Mesenteric fat pad (tissue), 1 donor: ENCODE data around the gene BMI1. TPM values are rescaled to one million over a fixed set of nuclear protein-coding genes. Genes with fewer than 3 reads are reported as not detected.
A peak's percentile ranks its signal among the peaks of the same experiment; 100 is the strongest.

Experiments used
- DNase-seq: peaks from one replicate; pipeline ENCODE4 v3.0.0-alpha.2; 2020; ENCODE audit warnings: low spot score
- total RNA-seq: library from RNA; stranded (reverse); fragmentation: NEBNext Ultra II Directional; extraction: Animal tissue kit (Norgen Biotek cat#: 25700); gene quantifications from one replicate; pipeline ENCODE4 v1.2.1, GENCODE V29; 2021
- donor health status: DM: yes; HTN: yes; CAD: no.

Gene BMI1
- total RNA-seq, 1 donor from 2014 or later: 58.1 TPM

GRCh38 chr10:22319547-22319979 is 1.3 kb upstream of the BMI1 start:
- DNase-seq: no peak

GRCh38 chr10:22319980-22320558 is 830 bp upstream of the BMI1 start:
- no peak for DNase-seq

GRCh38 chr10:22321156-22321923 is 441 bp downstream of the BMI1 start:
- DNase-seq: no peak

- no peak for DNase-seq
These were observed 1.2 kb downstream of the BMI1 start for GRCh38 chr10:22321924-22322640.

- no peak for DNase-seq
These were observed 1.8 kb downstream of the BMI1 start for GRCh38 chr10:22322641-22323160.

DNA sequence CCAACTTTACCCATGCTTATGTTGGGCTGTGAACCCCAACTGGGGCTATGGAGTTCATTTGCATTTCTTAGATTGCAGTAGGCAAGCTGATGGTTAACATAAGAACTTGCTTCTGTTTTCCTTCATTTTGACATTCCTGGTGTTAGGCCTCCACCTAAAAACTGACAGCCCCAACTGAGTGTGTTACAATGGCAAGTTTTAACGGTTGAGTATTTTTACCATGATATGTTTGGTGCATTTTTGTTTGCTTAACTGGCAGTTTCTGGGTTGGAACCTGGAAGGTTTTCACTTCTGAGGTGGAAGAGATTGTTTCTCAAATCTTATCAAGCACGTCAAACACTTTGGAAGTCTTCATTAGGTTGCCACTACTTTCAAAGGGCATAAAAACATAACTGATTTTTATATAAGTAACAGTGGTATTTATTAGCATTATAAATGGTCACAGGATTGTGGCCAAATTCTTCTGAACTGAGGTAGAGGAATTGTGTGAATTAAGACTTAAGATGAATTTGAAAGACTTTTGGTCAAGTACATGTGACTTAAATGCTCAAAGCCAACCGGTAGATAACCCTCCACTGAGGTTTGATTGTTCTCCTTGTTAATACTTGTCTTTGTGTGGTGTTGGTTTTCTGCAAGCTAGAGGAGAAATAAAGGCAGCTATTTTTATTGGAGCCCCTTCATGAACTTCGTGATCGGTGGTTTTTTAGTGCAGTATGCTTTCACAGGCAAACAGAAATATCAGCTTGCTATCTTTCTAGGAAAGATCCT is 2.8 kb downstream of the BMI1 start:
- DNase-seq: no peak

DNA sequence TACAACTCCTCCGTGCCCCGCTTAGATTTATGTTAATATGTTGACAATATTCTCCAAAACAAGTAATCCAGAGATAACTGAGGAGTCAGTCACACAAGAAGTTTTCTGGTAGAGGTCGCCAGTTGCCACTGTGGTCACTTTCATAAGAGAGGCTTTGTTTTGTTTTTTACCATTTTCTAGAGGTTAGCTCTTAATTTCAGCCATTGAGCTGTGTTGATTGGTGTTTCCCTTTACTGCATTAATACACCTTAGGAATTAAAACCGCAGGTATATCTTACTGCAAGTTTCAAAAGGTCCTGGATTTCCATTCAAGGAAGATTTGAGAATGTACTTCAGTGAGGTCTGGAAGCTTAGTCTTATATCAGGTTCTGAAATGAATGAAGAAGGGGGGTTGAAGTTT is 3.5 kb downstream of the BMI1 start:
- DNase-seq: no peak

DNA sequence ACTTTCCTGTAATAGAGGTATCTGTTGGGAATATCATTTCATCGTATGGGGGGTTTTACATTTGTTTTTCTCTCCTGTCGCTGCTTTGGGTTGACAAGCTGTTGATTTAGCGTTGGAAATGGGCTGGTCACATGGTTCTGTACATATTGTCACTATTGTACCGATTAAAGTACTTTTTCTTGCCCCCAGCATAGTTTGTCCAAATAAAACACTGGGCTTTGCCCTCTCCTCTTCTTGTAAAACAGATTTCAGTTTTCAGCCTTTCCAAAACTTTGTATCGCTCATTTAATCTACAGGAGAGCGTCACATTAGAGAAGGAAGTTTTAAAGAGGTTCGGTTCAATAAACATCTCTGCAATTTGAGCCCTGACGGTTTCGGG is 4.0 kb downstream of the BMI1 start:
- DNase-seq: no peak

DNA sequence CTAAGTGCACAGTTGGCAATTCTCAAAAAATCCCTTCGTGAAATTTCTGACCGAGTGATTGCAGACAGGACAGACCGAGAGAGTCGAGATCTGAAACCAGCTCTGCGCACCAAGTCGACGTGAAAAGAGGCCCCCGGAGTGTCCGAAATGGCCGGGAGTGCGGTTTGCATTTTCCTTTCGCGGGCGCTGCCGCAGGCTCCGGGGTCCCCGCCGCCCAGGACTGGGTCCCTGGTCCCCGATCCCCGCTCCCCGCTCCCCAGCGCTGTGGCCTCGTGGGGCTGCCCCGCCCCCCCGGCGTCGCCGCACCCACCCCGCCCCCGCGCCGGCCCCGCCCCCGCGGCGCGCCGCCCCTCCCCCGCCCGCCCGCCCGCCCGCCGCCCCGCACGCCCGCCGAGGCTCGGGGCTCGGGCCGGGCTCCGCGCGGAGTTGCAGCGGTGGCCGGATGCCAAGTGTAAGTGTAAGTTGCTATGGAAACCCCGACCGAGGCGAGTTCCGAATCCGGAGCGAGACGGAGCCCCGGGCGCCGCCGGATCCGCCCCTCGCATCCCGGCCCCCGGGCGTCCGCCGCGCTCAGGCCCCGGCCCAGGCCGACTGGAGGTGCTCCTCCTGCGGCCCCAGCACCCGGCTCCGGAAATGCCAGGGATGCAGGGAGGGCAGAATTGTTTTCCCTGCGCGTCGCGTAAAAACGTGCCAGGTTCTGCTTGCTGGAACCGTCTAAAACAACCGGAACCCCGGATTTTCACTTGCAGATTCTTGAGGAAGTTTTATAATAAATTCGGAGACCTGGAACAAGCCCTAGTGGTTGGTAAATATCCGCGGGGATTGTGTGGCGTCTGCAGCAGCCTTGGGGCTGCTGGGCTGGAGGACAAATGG is 4.6 kb downstream of the BMI1 start:
- peak; percentile 93 for DNase-seq

GRCh38 chr10:22326145-22326702 is 5.3 kb downstream of the BMI1 start:
- DNase-seq: no peak

- DNase-seq: no peak
These were observed 8.3 kb downstream of the BMI1 start for GRCh38 chr10:22329150-22329549.

DNA sequence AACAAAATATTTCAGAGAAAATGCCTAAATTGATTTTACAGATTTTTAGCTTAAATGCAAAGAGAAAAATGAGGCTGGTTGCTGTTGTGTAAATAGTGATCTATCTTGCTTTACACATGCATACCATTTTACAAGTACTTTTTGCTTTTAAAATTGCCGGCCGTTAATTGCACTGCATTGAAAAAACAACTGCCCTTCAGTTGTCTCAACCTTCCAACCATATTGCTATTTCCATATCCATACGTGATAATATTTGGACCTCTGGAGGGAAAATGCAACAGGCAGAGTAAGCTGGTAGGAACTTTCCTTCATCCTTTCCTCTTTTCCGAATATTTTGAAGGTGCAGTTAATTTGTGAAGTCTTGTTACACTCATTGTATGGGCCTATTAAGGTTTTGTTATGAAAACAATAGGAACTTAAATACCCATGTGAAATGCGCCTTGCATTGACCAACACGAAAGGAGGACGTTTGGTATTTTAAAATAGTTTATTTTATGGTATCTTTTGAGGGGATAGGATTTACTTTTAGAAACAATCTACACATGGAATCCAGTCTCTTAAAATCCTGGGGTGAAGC is 11.3 kb downstream of the BMI1 start:
- no peak for DNase-seq

DNA sequence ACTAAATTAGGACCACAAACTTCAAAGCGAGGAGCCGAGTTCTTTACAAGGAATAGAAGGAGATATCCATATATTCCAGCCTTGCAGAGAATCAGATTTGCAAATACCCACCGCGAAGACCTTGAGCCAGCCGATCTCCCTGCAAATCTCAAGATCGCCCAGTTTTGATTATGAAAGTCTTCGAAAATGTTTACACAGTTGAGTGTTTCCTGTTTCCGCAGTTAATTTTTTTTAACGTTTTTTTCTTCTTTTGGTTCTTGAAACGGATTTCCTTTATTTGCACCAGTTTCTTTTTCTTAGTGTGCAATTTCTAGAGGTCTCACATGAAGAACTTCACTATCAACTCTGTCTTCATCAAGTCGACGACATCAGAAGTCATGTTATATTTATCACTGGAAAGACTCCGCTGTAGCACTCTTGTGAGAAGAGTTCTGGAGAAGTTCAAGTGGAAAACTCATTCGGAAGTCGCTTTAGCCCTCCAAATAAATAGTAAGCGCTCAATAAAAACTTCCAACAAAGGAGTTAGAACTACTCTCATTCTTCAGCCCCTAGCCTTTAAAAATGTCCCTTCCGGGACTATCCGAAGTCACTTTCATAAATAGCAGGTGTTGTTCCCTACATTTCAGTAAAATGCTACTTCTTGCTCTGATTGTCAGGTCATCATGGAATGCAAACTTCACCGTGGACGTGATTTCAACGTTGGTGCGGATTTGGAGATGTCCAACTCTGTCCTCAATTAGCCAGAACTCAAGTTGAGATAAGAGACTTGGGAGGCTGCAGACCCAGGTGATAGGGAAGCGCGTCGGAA is 12.5 kb downstream of the BMI1 start:
- DNase-seq: no peak

GRCh38 chr10:22333975-22334282 is 13.0 kb downstream of the BMI1 start:
- no peak for DNase-seq

DNA sequence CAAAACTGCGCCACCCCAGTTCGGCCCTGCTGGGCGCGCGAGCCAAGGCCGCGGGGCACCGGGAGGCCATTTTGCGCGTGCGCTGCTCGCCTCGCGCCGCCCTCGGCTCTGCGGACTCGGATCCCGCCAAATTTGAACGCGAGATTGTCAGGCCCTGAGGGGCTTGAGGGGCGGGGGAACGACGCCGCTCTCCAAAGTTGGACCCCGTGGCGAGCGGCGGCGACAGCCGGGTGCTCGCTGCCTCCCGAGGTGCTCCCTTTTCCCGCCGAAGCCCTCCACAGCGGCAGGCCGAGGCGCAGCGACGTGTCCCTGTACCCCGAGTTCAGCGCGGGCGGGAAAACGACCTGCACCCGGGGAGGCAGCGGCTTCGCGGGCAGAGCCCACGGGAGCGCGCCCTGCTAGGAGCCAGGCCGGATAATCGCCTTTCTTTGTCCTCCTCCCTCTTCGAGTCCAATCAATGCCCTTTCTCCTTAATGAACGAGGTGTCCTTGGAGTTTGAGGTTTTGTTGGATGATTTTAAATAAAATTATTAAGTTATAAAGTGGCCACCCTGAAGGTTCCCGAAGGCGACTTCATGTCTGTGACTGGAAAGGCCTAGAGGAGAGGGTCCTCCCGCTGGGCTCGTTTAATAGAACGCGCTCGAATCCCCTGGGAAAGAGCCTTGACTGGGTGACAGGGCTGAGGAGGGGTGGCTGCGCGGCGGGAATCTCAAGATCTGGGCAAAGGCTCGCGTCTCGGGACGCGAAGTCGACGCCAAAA is 13.7 kb downstream of the BMI1 start:
- no peak for DNase-seq

GRCh38 chr10:22335173-22335933 is 14.5 kb downstream of the BMI1 start:
- DNase-seq: no peak

GRCh38 chr10:22338185-22338900 is 17.4 kb downstream of the BMI1 start:
- DNase-seq: no peak
